Epithelial cell of proximal tubule (primary cell): ENCODE data around the gene LDB2. TPM values are rescaled to one million over a fixed set of nuclear protein-coding genes. Genes with fewer than 3 reads are reported as not detected.

Experiments used
- DNase-seq: peaks from one replicate; pipeline ENCODE4 v3.0.0-alpha.2; 2011; ENCODE audit warnings: low read depth
- H3K4me3 ChIP-seq: 2 replicates; pipeline ENCODE4 v1.5.1; 2011; ENCODE audit warnings: low read depth, mild to moderate bottlenecking, low read length
- CTCF ChIP-seq: conservative IDR thresholded peaks from 2 replicates; pipeline ENCODE4 v1.5.1; 2012; ENCODE audit warnings: low read depth, mild to moderate bottlenecking, low read length
- total RNA-seq: library from RNA; depleted of rRNA; stranded (reverse); fragments of >200 nt; gene quantifications from 2 replicates; pipeline ENCODE4 v1.2.3, GENCODE V29; 2015

The LDB2 gene
- total RNA-seq, 1 donor from 2014 or later: 0.75 TPM

GRCh38 chr4:16722416-16722815, 176.0 kb downstream of the LDB2 start:
- DNase-seq: no peak
- TF ChIP-seq CTCF: no peak
- H3K4me3 ChIP-seq: no peak overlapping the region

- H3K4me3 ChIP-seq: no peak overlapping the region
- no peak for TF ChIP-seq CTCF
- no peak for DNase-seq
These were observed 176.7 kb downstream of the LDB2 start for GRCh38 chr4:16721613-16722291.

- TF ChIP-seq CTCF: no peak
- no peak for DNase-seq
- no peak overlapping the region for H3K4me3 ChIP-seq
These were observed 177.7 kb downstream of the LDB2 start for GRCh38 chr4:16720761-16721160.

GRCh38 chr4:16717266-16717970, 181.0 kb downstream of the LDB2 start:
- TF ChIP-seq CTCF: no peak
- no peak overlapping the region for H3K4me3 ChIP-seq
- no peak for DNase-seq

GRCh38 chr4:16715482-16715881, 183.0 kb downstream of the LDB2 start:
- no peak for DNase-seq
- TF ChIP-seq CTCF: no peak
- H3K4me3 ChIP-seq: no peak overlapping the region

- DNase-seq: no peak
- no peak overlapping the region for H3K4me3 ChIP-seq
- TF ChIP-seq CTCF: no peak
These were observed 184.3 kb downstream of the LDB2 start for GRCh38 chr4:16714191-16714590.

- no peak for TF ChIP-seq CTCF
- DNase-seq: no peak
- no peak overlapping the region for H3K4me3 ChIP-seq
These were observed 184.7 kb downstream of the LDB2 start for GRCh38 chr4:16713696-16714095.
